Measurements from ENCODE around the gene HIVEP1. TPM values are rescaled to one million over a fixed set of nuclear protein-coding genes. Genes with fewer than 3 reads are reported as not detected.

HIVEP1 gene
- total and polyA plus RNA-seq, 2 donors from 2014 or later = 3.6 to 30.4 TPM

- Histone ChIP-seq H3K27me3 (ENCODE audit: control insufficient read depth, insufficient read depth, low read length) (no peaks in the 10 kb centered on the region), H3K9me3 (ENCODE audit: control insufficient read depth in 2 of 3, insufficient read depth in 1 of 3, low read length in 3 of 3) (no peaks in the 10 kb centered on the region), H3K9ac (ENCODE audit: low read length in 3 of 3) (no peak overlapping the region), H3K27ac (ENCODE audit: low read depth in 2 of 2, low read length in 2 of 2) (no peak overlapping the region), H3K36me3 (ENCODE audit: control insufficient read depth in 2 of 3, insufficient read depth in 3 of 3, low read length in 3 of 3) (no peaks in the 10 kb centered on the region), H3K4me1 (ENCODE audit: control insufficient read depth in 2 of 3, insufficient read depth in 2 of 3, low read depth in 1 of 3, low read length in 3 of 3) (no peaks in the 10 kb centered on the region), H3K4me3 (ENCODE audit: low read length in 3 of 3) (no peak overlapping the region)
- TF ChIP-seq CTCF (IDR thresholded peaks at IDR 0.05; ENCODE audit: borderline replicate concordance, extremely low read depth, insufficient read depth) = no peak
- FAIRE-seq (no peak), DNase-seq (no peak)
- intact Hi-C loops (cut with DNase I) = no loop called here
These were observed 135.6 kb downstream of the HIVEP1 start for GRCh38 chr6:12147557-12148316.

- Histone ChIP-seq H3K9me3 (ENCODE audit: control insufficient read depth in 2 of 3, insufficient read depth in 1 of 3, low read length in 3 of 3) (no peaks in the 10 kb centered on the region), H3K4me3 (ENCODE audit: low read length in 3 of 3) (no peak overlapping the region), H3K4me1 (ENCODE audit: control insufficient read depth in 2 of 3, insufficient read depth in 2 of 3, low read depth in 1 of 3, low read length in 3 of 3) (no peaks in the 10 kb centered on the region), H3K36me3 (ENCODE audit: control insufficient read depth in 2 of 3, insufficient read depth in 3 of 3, low read length in 3 of 3) (no peaks in the 10 kb centered on the region), H3K27ac (ENCODE audit: low read depth in 2 of 2, low read length in 2 of 2) (no peak overlapping the region), H3K9ac (ENCODE audit: low read length in 3 of 3) (no peak overlapping the region), H3K27me3 (ENCODE audit: control insufficient read depth, insufficient read depth, low read length) (no peaks in the 10 kb centered on the region)
- TF ChIP-seq CTCF (IDR thresholded peaks at IDR 0.05; ENCODE audit: borderline replicate concordance, extremely low read depth, insufficient read depth) = no peak
- DNase-seq = no peak
- FAIRE-seq = no peak
- intact Hi-C loops (cut with DNase I) = no loop called here
These were observed 136.2 kb downstream of the HIVEP1 start for GRCh38 chr6:12148317-12148801.

GRCh38 chr6:12148841-12149240 is 136.7 kb downstream of the HIVEP1 start:
- no peak for DNase-seq
- Histone ChIP-seq H3K27ac (ENCODE audit: low read depth in 2 of 2, low read length in 2 of 2) (no peak overlapping the region), H3K4me3 (ENCODE audit: low read length in 3 of 3) (no peak overlapping the region), H3K27me3 (ENCODE audit: control insufficient read depth, insufficient read depth, low read length) (no peaks in the 10 kb centered on the region), H3K9ac (ENCODE audit: low read length in 3 of 3) (no peak overlapping the region), H3K9me3 (ENCODE audit: control insufficient read depth in 2 of 3, insufficient read depth in 1 of 3, low read length in 3 of 3) (no peaks in the 10 kb centered on the region), H3K36me3 (ENCODE audit: control insufficient read depth in 2 of 3, insufficient read depth in 3 of 3, low read length in 3 of 3) (no peaks in the 10 kb centered on the region), H3K4me1 (ENCODE audit: control insufficient read depth in 2 of 3, insufficient read depth in 2 of 3, low read depth in 1 of 3, low read length in 3 of 3) (no peaks in the 10 kb centered on the region)
- FAIRE-seq = no peak
- intact Hi-C loops (cut with DNase I) = no loop called here
- TF ChIP-seq CTCF (IDR thresholded peaks at IDR 0.05; ENCODE audit: borderline replicate concordance, extremely low read depth, insufficient read depth) = no peak
